ENCODE data around the gene IL9R. TPM values are rescaled to one million over a fixed set of nuclear protein-coding genes. Genes with fewer than 3 reads are reported as not detected.

The IL9R gene
- 10 to 100 TPM; 65.3 to 67.2 TPM for total RNA-seq

GRCh38 chrX:155997436-155997835 is at the start of gene IL9R:
TSS of gene IL9R (plus strand) at chrX:155997696. CDS start at chrX:155997760, 64 bp downstream.
- ChIA-PET POLR2A (no interaction called here), CTCF (no interaction called here)
- Mint-ChIP-seq H3K9me3 (no peaks in the 10 kb centered on the region), H3K36me3 (ENCODE audit: low read depth) (peaks cover 23% of the 10 kb centered on the region), H3K4me1 (peaks cover 66% of the 10 kb centered on the region), H3K27me3 (no peaks in the 10 kb centered on the region), H3K4me3 (peak within 1 kb of the TSS; percentile 85), H3K27ac (peak within 1 kb of the TSS; percentile 91)
- DNase-seq: peak; percentile 78

- CTCF ChIA-PET: no interaction called here
- no peaks in the 10 kb centered on the region for H3K27me3 Mint-ChIP-seq
- H3K4me1 Mint-ChIP-seq: no peaks in the 10 kb centered on the region
- no peaks in the 10 kb centered on the region for H3K9me3 Mint-ChIP-seq
- H3K27ac Mint-ChIP-seq: no peak overlapping the region
- POLR2A ChIA-PET: no interaction called here
- H3K4me3 Mint-ChIP-seq: no peak overlapping the region
- DNase-seq: no peak
- peaks cover 8% of the 10 kb centered on the region for H3K36me3 Mint-ChIP-seq (ENCODE audit: low read depth)
These were observed 48.4 kb upstream of the IL9R start for GRCh38 chrX:155949098-155949497.

GRCh38 chrX:155951237-155951789 is 46.2 kb upstream of the IL9R start:
- Mint-ChIP-seq H3K36me3 (ENCODE audit: low read depth) (no peaks in the 10 kb centered on the region), H3K27ac (no peak overlapping the region), H3K4me3 (no peak overlapping the region), H3K27me3 (no peaks in the 10 kb centered on the region), H3K9me3 (peaks cover 6% of the 10 kb centered on the region), H3K4me1 (no peaks in the 10 kb centered on the region)
- POLR2A ChIA-PET: no interaction called here
- CTCF ChIA-PET: no interaction called here
- no peak for DNase-seq

GRCh38 chrX:155953055-155953454 is 44.4 kb upstream of the IL9R start:
- H3K9me3 Mint-ChIP-seq: peaks cover 6% of the 10 kb centered on the region
- H3K27ac Mint-ChIP-seq: no peak overlapping the region
- no peak overlapping the region for H3K4me3 Mint-ChIP-seq
- no peaks in the 10 kb centered on the region for H3K36me3 Mint-ChIP-seq (ENCODE audit: low read depth)
- no peak for DNase-seq
- H3K4me1 Mint-ChIP-seq: no peaks in the 10 kb centered on the region
- CTCF ChIA-PET: no interaction called here
- POLR2A ChIA-PET: no interaction called here
- no peaks in the 10 kb centered on the region for H3K27me3 Mint-ChIP-seq

- H3K9me3 Mint-ChIP-seq: peaks cover 6% of the 10 kb centered on the region
- no peaks in the 10 kb centered on the region for H3K27me3 Mint-ChIP-seq
- POLR2A ChIA-PET: no interaction called here
- no peak for DNase-seq
- H3K36me3 Mint-ChIP-seq (ENCODE audit: low read depth): no peaks in the 10 kb centered on the region
- no peak overlapping the region for H3K27ac Mint-ChIP-seq
- no peaks in the 10 kb centered on the region for H3K4me1 Mint-ChIP-seq
- H3K4me3 Mint-ChIP-seq: no peak overlapping the region
- CTCF ChIA-PET: no interaction called here
These were observed 42.7 kb upstream of the IL9R start for GRCh38 chrX:155954793-155955192.

- POLR2A ChIA-PET: no interaction called here
- H3K27me3 Mint-ChIP-seq: no peaks in the 10 kb centered on the region
These were observed 41.4 kb upstream of the IL9R start for GRCh38 chrX:155956099-155956498.

GRCh38 chrX:155956649-155957048 is 40.8 kb upstream of the IL9R start:
- Mint-ChIP-seq H3K4me3 (no peak overlapping the region), H3K27ac (no peak overlapping the region), H3K36me3 (ENCODE audit: low read depth) (no peaks in the 10 kb centered on the region), H3K9me3 (peaks cover 6% of the 10 kb centered on the region), H3K27me3 (peaks cover under 1% of the 10 kb centered on the region), H3K4me1 (no peaks in the 10 kb centered on the region)
- ChIA-PET POLR2A (no interaction called here), CTCF (no interaction called here)
- DNase-seq: no peak

More at GRCh38 chrX:155956099-155956498, 41.4 kb upstream of the IL9R start:
- H3K27ac Mint-ChIP-seq: no peak overlapping the region
- H3K4me1 Mint-ChIP-seq: no peaks in the 10 kb centered on the region
- H3K9me3 Mint-ChIP-seq: peaks cover 6% of the 10 kb centered on the region
- no peak overlapping the region for H3K4me3 Mint-ChIP-seq
- H3K36me3 Mint-ChIP-seq (ENCODE audit: low read depth): no peaks in the 10 kb centered on the region
- no peak for DNase-seq
- CTCF ChIA-PET: no interaction called here

- peaks cover 3% of the 10 kb centered on the region for H3K27me3 Mint-ChIP-seq
- H3K27ac Mint-ChIP-seq: no peak overlapping the region
- H3K4me3 Mint-ChIP-seq: no peak overlapping the region
- peaks cover 6% of the 10 kb centered on the region for H3K9me3 Mint-ChIP-seq
- no peaks in the 10 kb centered on the region for H3K4me1 Mint-ChIP-seq
- no peak for DNase-seq
- ChIA-PET CTCF (no interaction called here), POLR2A (no interaction called here)
- no peaks in the 10 kb centered on the region for H3K36me3 Mint-ChIP-seq (ENCODE audit: low read depth)
These were observed 39.7 kb upstream of the IL9R start for GRCh38 chrX:155957843-155958242.

- Mint-ChIP-seq H3K4me1 (no peaks in the 10 kb centered on the region), H3K36me3 (ENCODE audit: low read depth) (no peaks in the 10 kb centered on the region), H3K27ac (no peak overlapping the region), H3K4me3 (no peak overlapping the region), H3K27me3 (peaks cover 7% of the 10 kb centered on the region), H3K9me3 (peaks cover 10% of the 10 kb centered on the region)
- no peak for DNase-seq
- CTCF ChIA-PET: no interaction called here
- POLR2A ChIA-PET: no interaction called here
These were observed 38.4 kb upstream of the IL9R start for GRCh38 chrX:155959018-155959587.

GRCh38 chrX:155962906-155963305 is 34.6 kb upstream of the IL9R start:
- Mint-ChIP-seq H3K27me3 (peaks cover 13% of the 10 kb centered on the region), H3K9me3 (peaks cover 7% of the 10 kb centered on the region), H3K27ac (no peak overlapping the region), H3K4me3 (no peak overlapping the region), H3K36me3 (ENCODE audit: low read depth) (no peaks in the 10 kb centered on the region), H3K4me1 (peaks cover 10% of the 10 kb centered on the region)
- no peak for DNase-seq
- ChIA-PET CTCF (no interaction called here), POLR2A (no interaction called here)

GRCh38 chrX:155966876-155967275 is 30.6 kb upstream of the IL9R start:
- ChIA-PET CTCF (no interaction called here), POLR2A (no interaction called here)
- Mint-ChIP-seq H3K9me3 (peaks cover 22% of the 10 kb centered on the region), H3K4me3 (no peak overlapping the region), H3K27ac (no peak overlapping the region), H3K4me1 (peaks cover 24% of the 10 kb centered on the region), H3K36me3 (ENCODE audit: low read depth) (peaks cover 10% of the 10 kb centered on the region), H3K27me3 (peaks cover 14% of the 10 kb centered on the region)
- DNase-seq: peak; percentile 54

- H3K27me3 Mint-ChIP-seq: peaks cover 14% of the 10 kb centered on the region
- peaks cover 24% of the 10 kb centered on the region for H3K4me1 Mint-ChIP-seq
- CTCF ChIA-PET: no interaction called here
- POLR2A ChIA-PET: no interaction called here
- peaks cover 10% of the 10 kb centered on the region for H3K36me3 Mint-ChIP-seq (ENCODE audit: low read depth)
- peak overlapping the region; percentile 6 for H3K27ac Mint-ChIP-seq
- peaks cover 22% of the 10 kb centered on the region for H3K9me3 Mint-ChIP-seq
- no peak overlapping the region for H3K4me3 Mint-ChIP-seq
- no peak for DNase-seq
These were observed 29.7 kb upstream of the IL9R start for GRCh38 chrX:155967653-155968325.

- no peak for DNase-seq
- ChIA-PET CTCF (no interaction called here), POLR2A (no interaction called here)
- H3K27me3 Mint-ChIP-seq: peaks cover 14% of the 10 kb centered on the region
- peaks cover 22% of the 10 kb centered on the region for H3K9me3 Mint-ChIP-seq
- H3K36me3 Mint-ChIP-seq (ENCODE audit: low read depth): peaks cover 10% of the 10 kb centered on the region
- no peak overlapping the region for H3K4me3 Mint-ChIP-seq
- H3K27ac Mint-ChIP-seq: no peak overlapping the region
- peaks cover 24% of the 10 kb centered on the region for H3K4me1 Mint-ChIP-seq
These were observed 29.2 kb upstream of the IL9R start for GRCh38 chrX:155968326-155968661.

- Mint-ChIP-seq H3K27ac (no peak overlapping the region), H3K4me3 (no peak overlapping the region), H3K27me3 (peaks cover 13% of the 10 kb centered on the region), H3K9me3 (peaks cover 20% of the 10 kb centered on the region), H3K36me3 (ENCODE audit: low read depth) (peaks cover 10% of the 10 kb centered on the region), H3K4me1 (peaks cover 24% of the 10 kb centered on the region)
- ChIA-PET CTCF (no interaction called here), POLR2A (no interaction called here)
- no peak for DNase-seq
These were observed 28.7 kb upstream of the IL9R start for GRCh38 chrX:155968791-155969190.

Measured in activated CD4-positive, alpha-beta memory T cell treated with anti-CD3 and anti-CD28 coated beads, Interleukin-2, amount 10 ng/mL, durations not matched to agents 7 days and 5 days (primary cell).